Activated naive CD8-positive, alpha-beta T cell treated with anti-CD3 and anti-CD28 coated beads for 36 hours (primary cell): ENCODE data around the gene GTPBP4. TPM values are rescaled to one million over a fixed set of nuclear protein-coding genes. Genes with fewer than 3 reads are reported as not detected.
A peak's percentile ranks its signal among the peaks of the same experiment; 100 is the strongest.

Source experiments
- DNase-seq: peaks from one replicate; pipeline ENCODE4 v3.0.0; 2021
- H3K27ac Mint-ChIP-seq: one replicate; pipeline ENCODE4 v1.8.0; 2022; ENCODE audit warnings: mild to moderate bottlenecking, moderate library complexity, mixed read lengths
- H3K27me3 Mint-ChIP-seq: one replicate; pipeline ENCODE4 v1.8.0; 2022; ENCODE audit warnings: mild to moderate bottlenecking, mixed read lengths
- H3K36me3 Mint-ChIP-seq: one replicate; pipeline ENCODE4 v1.8.0; 2021; ENCODE audit warnings: mild to moderate bottlenecking, mixed read lengths
- H3K4me1 Mint-ChIP-seq: one replicate; pipeline ENCODE4 v1.8.0; 2021; ENCODE audit warnings: mixed read lengths
- H3K4me3 Mint-ChIP-seq: one replicate; pipeline ENCODE4 v1.8.0; 2022; ENCODE audit warnings: mild to moderate bottlenecking, moderate library complexity, mixed read lengths
- H3K9me3 Mint-ChIP-seq: one replicate; pipeline ENCODE4 v1.8.0; 2022; ENCODE audit warnings: mixed read lengths
- total RNA-seq, 2 experiments: library from RNA; stranded (reverse); gene quantifications; one replicate each; pipeline ENCODE4 v1.2.3, GENCODE V29; 2021

GTPBP4 gene
- total RNA-seq, 2 experiments from 2014 or later: 158 to 163 TPM

DNA sequence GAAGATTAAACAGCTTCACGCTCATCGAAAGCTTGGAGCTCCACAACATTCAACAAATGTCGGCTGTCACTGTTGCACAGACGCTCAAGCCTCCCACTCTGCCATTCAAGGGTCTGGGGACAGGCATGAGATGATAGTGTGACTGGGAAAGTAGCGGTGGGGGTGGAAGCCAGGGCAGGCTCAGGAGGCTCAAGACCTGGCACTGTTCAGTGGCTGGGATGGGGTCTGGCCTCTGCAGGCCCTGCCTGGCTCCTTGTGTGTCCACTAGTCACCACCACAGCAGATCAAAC, 13.5 kb upstream of the GTPBP4 start:
- Mint-ChIP-seq H3K9me3 (peaks cover 12% of the 10 kb centered on the region), H3K4me1 (no peaks in the 10 kb centered on the region), H3K4me3 (no peak overlapping the region), H3K27me3 (peaks cover 5% of the 10 kb centered on the region), H3K36me3 (peaks cover 17% of the 10 kb centered on the region), H3K27ac (no peak overlapping the region)
- DNase-seq: no peak

DNA sequence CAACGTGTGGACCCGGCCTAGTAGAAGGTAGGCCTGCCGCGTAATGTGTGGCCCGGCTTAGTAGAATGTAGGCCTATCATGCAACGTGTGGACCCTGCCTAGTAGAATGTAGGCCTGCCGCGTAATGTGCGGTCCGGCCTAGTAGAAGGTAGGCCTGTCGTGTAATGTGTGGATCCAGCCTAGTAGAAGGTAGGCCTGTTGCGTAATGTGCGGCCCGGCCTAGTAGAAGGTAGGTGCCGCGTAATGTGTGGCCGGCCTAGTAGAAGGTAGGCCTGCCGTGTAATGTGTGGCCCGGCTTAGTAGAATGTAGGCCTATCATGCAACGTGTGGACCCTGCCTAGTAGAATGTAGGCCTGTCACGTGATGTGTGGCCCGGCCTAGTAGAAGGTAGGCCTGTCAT, 11.9 kb upstream of the GTPBP4 start:
- H3K4me1 Mint-ChIP-seq: no peaks in the 10 kb centered on the region
- H3K36me3 Mint-ChIP-seq: peaks cover 25% of the 10 kb centered on the region
- H3K4me3 Mint-ChIP-seq: no peak overlapping the region
- no peak for DNase-seq
- no peak overlapping the region for H3K27ac Mint-ChIP-seq
- H3K27me3 Mint-ChIP-seq: no peaks in the 10 kb centered on the region
- H3K9me3 Mint-ChIP-seq: peaks cover 20% of the 10 kb centered on the region

DNA sequence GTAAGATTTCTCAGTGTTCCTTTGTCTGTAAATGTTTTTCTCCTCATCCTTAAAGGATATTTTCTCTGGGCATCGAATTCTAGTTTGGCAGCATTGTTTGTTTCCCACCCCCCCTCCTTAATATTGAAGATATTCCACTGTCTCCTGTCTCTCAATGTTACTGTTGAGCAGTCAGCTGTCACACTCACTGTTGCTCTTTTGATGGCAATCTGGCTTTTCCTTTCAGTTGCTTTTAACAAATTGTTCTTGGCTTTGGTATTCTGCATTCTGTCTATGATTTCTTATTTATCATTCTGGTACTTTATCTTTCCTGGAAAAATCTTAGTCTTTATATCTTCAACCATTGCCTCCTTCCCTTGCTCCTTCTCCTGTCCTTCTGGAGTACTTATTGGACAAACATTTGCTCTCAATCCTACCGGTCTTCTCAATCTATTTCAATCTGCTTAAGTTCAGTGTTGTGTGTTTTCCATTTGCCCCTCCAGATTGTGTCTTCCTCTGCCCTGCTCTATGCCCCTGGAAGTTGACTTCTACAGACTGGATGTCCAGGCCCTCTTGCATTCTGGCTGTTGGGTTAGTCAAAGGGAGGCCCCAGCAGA, 9.3 kb upstream of the GTPBP4 start:
- Mint-ChIP-seq H3K4me3 (no peak overlapping the region), H3K9me3 (peaks cover 20% of the 10 kb centered on the region), H3K4me1 (no peaks in the 10 kb centered on the region), H3K36me3 (peaks cover 25% of the 10 kb centered on the region), H3K27me3 (no peaks in the 10 kb centered on the region), H3K27ac (no peak overlapping the region)
- DNase-seq: no peak

DNA sequence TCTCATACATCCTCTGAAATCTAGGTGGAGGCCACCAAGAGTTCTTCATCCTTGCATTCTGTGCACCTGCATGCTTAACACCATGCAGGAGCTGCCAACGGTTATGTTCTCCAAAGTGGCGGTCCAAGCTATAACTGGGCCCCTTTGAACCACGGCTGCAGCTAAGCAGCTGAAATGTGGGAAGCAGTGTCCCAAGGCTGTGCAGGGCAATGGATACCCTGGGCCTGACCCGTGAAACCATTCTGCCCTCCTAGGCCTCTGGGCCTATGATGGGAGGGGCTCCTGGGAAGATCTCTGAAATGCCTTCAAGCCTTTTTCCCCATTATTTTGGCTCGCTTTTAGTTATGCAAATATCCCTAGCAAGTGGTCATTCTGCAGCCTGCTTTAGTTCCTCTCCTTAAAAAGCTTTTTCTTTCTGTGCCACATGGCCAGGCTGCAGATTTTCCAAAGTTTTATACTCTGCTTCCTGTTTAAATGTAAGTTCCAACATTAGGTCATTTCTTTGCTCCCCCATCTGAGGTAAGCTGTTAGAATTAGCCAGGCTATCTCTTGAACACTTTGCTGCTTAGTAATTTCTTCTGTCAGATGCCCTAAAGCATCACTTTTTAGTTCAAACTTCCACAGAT, 7.7 kb upstream of the GTPBP4 start:
- Mint-ChIP-seq H3K27me3 (no peaks in the 10 kb centered on the region), H3K4me1 (no peaks in the 10 kb centered on the region)
- DNase-seq: no peak

DNA sequence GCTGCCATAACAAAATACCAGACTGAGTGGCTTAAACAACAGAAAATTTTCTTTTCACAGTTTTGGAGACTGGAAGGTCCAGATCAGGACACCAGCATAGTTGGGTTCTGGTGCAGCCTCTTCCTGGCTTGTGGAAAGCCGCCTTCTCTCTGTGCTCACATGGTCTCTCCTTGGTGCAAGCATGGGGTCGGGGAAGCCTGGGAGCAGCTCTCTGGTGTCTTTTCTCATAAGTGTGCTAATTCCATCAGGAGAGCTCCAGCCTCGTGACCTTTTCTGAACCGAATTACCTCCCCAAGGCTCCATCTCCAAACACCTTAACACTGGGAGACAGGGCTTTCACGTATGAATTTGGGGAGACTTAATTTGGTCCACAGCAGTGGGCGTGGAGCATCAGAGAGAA, 4.8 kb upstream of the GTPBP4 start:
- DNase-seq: no peak
- peaks cover 16% of the 10 kb centered on the region for H3K9me3 Mint-ChIP-seq
- peaks cover 10% of the 10 kb centered on the region for H3K4me1 Mint-ChIP-seq
- peaks cover 21% of the 10 kb centered on the region for H3K36me3 Mint-ChIP-seq
- H3K4me3 Mint-ChIP-seq: no peak overlapping the region
- no peak overlapping the region for H3K27ac Mint-ChIP-seq
- H3K27me3 Mint-ChIP-seq: no peaks in the 10 kb centered on the region

More for the DNA sequence above, 7.7 kb upstream of the GTPBP4 start:
- no peak overlapping the region for H3K4me3 Mint-ChIP-seq
- no peak overlapping the region for H3K27ac Mint-ChIP-seq
- H3K9me3 Mint-ChIP-seq: peaks cover 20% of the 10 kb centered on the region
- peaks cover 25% of the 10 kb centered on the region for H3K36me3 Mint-ChIP-seq

DNA sequence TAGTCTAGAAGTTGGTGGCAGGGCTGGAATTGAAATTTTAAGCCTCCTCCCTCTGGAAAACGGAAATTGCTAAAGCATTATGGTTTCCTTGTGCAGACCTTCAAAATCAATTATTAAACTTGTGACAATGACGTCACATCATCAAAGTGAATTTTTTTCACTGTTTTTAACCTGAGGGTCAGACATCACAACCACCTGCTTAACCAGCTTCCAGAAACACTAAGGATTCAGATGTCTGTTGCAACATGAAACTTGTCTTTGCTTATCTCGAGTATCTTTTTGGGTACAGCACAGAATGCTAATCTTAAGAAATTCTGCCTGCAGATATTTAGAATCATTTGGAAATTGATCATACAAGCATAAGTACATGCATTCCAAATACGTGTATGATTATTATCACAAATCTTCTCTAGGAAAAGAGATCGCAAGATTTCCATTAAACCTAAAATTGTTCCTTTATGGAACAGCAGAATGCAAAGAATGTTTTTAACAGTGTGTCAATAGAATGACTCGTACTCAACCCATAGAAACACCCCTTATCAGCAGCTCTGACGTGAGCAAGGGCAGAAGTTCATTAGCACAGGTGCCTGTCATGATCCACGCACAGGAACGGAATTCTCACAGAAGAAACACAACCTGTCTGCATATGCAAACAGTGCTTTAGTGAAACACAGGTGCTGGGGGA, 4.1 kb upstream of the GTPBP4 start:
- peaks cover 10% of the 10 kb centered on the region for H3K9me3 Mint-ChIP-seq
- DNase-seq: no peak
- peaks cover 23% of the 10 kb centered on the region for H3K36me3 Mint-ChIP-seq
- no peaks in the 10 kb centered on the region for H3K27me3 Mint-ChIP-seq
- H3K4me3 Mint-ChIP-seq: no peak overlapping the region
- no peak overlapping the region for H3K27ac Mint-ChIP-seq
- peaks cover 10% of the 10 kb centered on the region for H3K4me1 Mint-ChIP-seq

DNA sequence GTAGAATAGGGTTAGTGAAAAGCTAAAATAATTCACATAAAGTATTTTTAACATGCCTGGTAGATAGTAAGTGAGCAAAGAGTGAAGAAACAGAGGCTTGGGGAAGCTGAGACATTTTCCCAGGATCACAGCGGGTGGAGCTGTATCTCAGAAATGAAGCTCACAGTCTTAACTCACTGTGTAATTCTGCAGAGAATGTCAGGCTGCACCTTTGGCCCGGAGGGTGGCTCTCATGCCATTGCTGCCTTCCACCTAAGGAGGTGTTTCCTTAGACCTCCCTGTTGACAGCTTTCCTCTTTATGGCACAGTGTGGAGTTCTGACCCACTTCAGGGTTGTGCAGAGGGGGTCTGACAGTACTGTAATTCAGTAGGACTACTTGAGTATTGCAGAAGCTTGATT, 2.9 kb upstream of the GTPBP4 start:
- Mint-ChIP-seq H3K27ac (no peak overlapping the region), H3K4me1 (peaks cover 17% of the 10 kb centered on the region), H3K27me3 (no peaks in the 10 kb centered on the region), H3K36me3 (peaks cover 28% of the 10 kb centered on the region), H3K4me3 (no peak overlapping the region), H3K9me3 (peaks cover 7% of the 10 kb centered on the region)
- no peak for DNase-seq

DNA sequence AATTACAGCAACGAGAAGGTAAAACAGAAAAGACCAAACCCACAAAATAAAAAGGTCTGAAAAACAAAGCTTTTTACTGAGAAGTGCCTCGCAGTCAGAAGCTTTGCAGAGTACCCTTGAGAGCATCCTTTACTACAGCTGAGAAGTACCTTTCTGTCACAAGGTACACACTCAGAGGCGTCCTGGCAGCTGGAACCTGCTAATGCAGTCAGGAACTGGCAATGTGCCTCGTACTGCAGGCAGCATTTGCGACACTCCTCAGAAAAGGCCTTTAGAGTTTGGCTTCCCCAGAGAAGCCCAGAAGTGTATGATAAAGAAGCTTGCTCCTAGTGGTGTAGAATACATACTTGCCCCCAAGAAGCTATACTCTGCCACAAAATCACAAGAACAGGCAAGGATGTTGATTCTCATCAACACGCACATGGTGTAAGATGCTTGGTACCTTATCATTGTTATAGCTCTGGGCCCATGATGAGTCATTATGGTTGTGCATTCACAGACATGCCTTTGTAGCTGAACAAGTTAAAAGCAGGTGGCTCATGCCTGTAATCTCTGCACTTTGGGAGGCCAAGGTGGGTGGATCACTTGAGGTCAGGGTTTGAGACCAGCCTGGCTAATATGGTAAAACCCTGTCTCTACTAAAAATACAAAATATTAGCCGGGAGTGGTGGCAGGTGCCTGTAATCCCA, 2.0 kb upstream of the GTPBP4 start:
- DNase-seq: no peak
- H3K27me3 Mint-ChIP-seq: no peaks in the 10 kb centered on the region
- H3K4me1 Mint-ChIP-seq: peaks cover 26% of the 10 kb centered on the region
- no peak overlapping the region for H3K27ac Mint-ChIP-seq
- no peaks in the 10 kb centered on the region for H3K9me3 Mint-ChIP-seq
- H3K36me3 Mint-ChIP-seq: peaks cover 31% of the 10 kb centered on the region
- H3K4me3 Mint-ChIP-seq: peak overlapping the region; percentile 93

DNA sequence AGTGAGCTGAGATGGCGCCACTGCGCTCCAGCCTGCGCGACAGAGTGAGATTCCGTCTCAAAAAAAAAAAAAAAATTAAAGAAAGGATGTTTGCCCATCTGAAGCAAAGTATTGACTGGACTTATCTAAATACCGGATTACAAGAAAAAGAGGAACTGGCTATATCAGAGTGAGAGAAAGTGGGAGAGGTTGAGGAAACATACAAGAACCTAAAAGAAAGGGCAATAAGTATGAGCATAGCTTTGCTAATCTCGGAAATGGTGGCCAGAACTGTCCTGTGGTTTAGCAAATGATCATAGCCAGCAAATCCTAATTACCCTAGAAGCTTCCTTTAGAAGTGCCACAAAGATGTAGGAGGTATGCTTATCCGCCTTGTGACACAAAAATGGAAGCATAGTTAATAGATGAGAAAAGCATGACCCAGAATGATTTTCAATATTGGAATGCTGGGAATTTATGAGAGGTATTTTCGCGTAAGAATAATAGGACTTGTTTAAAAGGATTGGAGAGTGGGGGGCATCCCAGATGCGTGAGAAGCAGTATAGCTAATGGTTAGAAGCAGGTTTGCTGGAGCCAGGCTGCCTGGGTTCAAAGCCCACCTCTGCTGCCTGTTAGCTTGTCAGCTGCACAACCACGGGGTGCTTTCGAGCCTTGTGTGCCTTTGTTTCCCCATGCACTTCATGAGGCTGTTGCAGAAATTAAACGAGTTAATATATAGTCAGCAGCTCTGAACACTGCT, 1.2 kb upstream of the GTPBP4 start:
- Mint-ChIP-seq H3K4me1 (peaks cover 27% of the 10 kb centered on the region), H3K27ac (peak overlapping the region; percentile 97), H3K4me3 (peak overlapping the region; percentile 93), H3K36me3 (peaks cover 32% of the 10 kb centered on the region), H3K9me3 (no peaks in the 10 kb centered on the region), H3K27me3 (no peaks in the 10 kb centered on the region)
- no peak for DNase-seq

DNA sequence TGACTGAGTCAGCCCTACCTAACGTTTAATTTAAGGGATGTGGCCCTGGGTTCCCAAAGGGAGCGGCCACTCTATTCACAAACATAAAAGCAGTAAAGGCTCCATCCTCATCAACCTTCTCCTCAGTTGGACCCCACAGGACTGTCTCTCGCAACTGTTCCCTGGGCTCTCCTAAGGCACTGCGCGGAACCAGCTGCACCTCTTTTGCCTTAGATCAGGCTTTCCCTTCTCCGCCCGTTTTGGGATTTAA, 689 bp upstream of the GTPBP4 start:
- peaks cover 35% of the 10 kb centered on the region for H3K36me3 Mint-ChIP-seq
- peak overlapping the region; percentile 97 for H3K27ac Mint-ChIP-seq
- DNase-seq: no peak
- H3K4me1 Mint-ChIP-seq: peaks cover 30% of the 10 kb centered on the region
- peak overlapping the region; percentile 93 for H3K4me3 Mint-ChIP-seq
- H3K27me3 Mint-ChIP-seq: no peaks in the 10 kb centered on the region
- H3K9me3 Mint-ChIP-seq: no peaks in the 10 kb centered on the region

DNA sequence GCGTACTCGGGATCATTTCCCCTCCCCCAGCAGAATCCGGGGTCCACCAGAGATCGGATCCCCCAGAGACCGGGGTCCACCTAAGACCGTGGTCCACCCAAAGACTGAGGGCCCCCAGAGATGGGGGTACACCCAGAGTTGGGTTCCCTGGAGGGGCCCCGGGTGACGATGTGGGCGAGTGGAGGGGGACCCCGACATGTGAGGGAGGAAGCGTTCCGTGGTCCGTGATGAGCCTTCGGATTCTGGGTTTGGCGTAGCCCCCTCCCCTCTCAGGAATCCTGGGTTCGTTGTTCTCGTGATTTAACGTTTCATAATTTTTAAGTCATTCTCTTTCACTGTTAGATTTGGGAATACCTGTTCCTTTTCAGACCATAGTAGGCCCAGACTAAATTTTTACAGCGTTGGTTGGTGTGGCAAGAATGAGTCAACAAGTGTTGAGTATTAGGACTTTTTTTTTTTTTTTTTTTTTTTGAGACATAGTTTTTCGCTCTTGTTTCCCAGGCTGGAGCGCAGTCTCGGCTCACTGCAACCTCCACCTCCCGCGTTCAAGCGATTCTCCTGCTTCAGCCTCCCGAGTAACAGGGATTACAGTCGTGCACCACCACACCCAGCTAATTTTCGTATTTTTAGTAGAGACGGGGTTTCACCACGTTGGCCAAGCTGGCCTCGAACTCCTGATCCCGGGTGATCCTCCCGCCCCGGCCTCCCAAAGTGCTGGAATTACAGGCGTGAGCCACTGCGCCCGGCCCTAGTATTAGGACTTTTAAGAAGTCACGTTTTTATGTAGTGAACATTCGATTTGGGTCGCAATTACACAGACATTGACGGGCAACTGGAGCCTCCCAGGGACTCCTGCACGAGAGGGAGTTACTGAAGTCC, 672 bp downstream of the GTPBP4 start:
- DNase-seq: no peak

DNA sequence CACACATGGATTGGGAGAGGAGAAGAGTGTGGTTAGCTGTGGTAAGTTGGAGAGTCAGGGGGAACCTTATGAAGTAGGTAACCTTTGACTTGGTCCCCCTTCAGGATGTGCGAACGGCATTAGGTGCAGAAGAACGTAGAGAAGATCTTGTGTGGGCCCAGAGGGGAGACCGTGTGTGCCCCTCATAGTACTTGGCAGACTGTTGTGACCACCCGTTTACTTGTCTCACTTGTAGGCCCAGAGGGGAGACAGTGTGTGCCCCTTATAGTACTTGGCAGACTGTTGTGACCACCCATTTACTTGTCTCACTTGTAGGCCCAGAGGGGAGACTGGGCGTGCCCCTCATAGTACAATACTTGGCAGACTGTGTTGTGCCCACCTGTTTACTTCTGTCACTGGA, 2.6 kb downstream of the GTPBP4 start:
- peak overlapping the region; percentile 37 for H3K27ac Mint-ChIP-seq
- H3K9me3 Mint-ChIP-seq: no peaks in the 10 kb centered on the region
- H3K27me3 Mint-ChIP-seq: no peaks in the 10 kb centered on the region
- no peak for DNase-seq
- peaks cover 33% of the 10 kb centered on the region for H3K4me1 Mint-ChIP-seq
- peaks cover 54% of the 10 kb centered on the region for H3K36me3 Mint-ChIP-seq
- H3K4me3 Mint-ChIP-seq: peak overlapping the region; percentile 93

More for the DNA sequence above, 672 bp downstream of the GTPBP4 start:
- Mint-ChIP-seq H3K4me1 (peaks cover 30% of the 10 kb centered on the region), H3K27me3 (no peaks in the 10 kb centered on the region), H3K4me3 (peak overlapping the region; percentile 93), H3K36me3 (peaks cover 39% of the 10 kb centered on the region), H3K9me3 (no peaks in the 10 kb centered on the region), H3K27ac (peak overlapping the region; percentile 97)

DNA sequence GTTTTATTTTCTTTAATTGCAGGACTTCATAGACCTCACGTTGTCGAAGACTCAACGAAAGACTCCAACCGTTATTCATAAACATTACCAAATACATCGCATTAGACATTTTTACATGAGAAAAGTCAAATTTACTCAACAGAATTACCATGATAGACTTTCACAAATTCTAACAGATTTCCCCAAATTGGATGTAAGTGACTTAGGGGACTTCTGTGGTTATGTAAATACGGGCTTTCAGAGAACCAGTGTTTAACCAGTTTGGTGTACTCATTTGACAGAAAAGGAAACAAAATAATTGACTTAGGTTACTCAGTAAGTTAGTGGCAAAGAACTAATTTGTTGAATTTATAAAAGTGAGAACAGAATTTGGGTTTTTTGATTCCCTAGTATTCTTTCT, 4.2 kb downstream of the GTPBP4 start:
- H3K4me3 Mint-ChIP-seq: no peak overlapping the region

DNA sequence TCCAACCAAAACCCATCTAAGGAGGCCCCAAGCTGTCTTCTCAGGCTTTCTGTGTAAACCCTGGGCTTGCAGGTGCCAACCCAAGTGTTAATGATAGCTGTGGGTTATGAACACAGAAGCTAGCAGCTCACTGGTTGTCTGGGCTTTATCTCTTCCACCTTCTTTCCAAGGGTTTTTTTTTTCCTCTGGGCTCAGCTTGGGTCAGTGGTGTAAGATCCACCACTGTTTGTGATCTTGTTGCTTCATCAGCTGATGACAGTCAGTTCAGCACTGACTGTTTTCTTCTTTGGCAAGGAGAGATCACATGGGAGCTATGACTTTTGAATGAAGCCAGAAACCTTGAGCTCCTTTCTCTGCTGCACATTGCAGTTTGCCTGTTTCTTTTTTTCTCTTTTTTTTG, 4.6 kb downstream of the GTPBP4 start:
- peaks cover 23% of the 10 kb centered on the region for H3K4me1 Mint-ChIP-seq
- no peak overlapping the region for H3K27ac Mint-ChIP-seq

More for the DNA sequence above, 4.2 kb downstream of the GTPBP4 start:
- H3K36me3 Mint-ChIP-seq: peaks cover 66% of the 10 kb centered on the region
- no peak overlapping the region for H3K27ac Mint-ChIP-seq
- no peaks in the 10 kb centered on the region for H3K9me3 Mint-ChIP-seq
- no peaks in the 10 kb centered on the region for H3K27me3 Mint-ChIP-seq
- peaks cover 25% of the 10 kb centered on the region for H3K4me1 Mint-ChIP-seq
- DNase-seq: no peak

More for the DNA sequence above, 4.6 kb downstream of the GTPBP4 start:
- DNase-seq: no peak
- peaks cover 70% of the 10 kb centered on the region for H3K36me3 Mint-ChIP-seq
- no peaks in the 10 kb centered on the region for H3K9me3 Mint-ChIP-seq
- no peaks in the 10 kb centered on the region for H3K27me3 Mint-ChIP-seq
- H3K4me3 Mint-ChIP-seq: no peak overlapping the region
